DLD1 (cell line): ENCODE results near the gene NDUFB8.

Experiments
- in situ Hi-C: cut with HindIII; loops from 2 replicates; pipeline ENCODE4 v1.10.0; 2017; ENCODE audit warnings: low sequenced_read_pairs

The NDUFB8 gene

DNA sequence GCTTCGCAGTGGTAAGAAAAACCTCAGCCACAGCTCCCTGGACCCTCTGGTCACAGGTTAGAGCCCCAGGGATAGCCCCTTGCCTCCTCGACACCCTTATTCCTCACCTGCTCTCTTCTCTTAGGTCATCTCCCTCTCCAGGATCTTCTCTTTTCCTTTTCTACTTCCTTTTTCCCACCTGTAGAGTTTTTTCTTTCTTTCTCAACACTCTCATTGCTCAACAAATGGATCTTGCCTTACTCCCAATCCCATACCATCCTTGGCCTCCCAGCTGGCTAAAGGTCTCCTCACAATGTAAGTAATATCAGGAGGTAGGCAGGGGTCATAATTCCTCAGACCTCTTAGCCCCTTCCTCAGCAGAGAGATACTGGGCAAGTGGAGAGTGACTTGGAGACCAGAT lies 49.7 kb downstream of the NDUFB8 start:
- in situ Hi-C loops = no loop called here

- in situ Hi-C loops = no loop called here
Measured at GRCh38 chr10:100479037-100479436, 50.6 kb downstream of the NDUFB8 start.

- in situ Hi-C loops = no loop called here
Measured at GRCh38 chr10:100477970-100478369, 51.7 kb downstream of the NDUFB8 start.
